K562 (cell line): ENCODE data around the gene C5orf22. TPM values are rescaled to one million over a fixed set of nuclear protein-coding genes. Genes with fewer than 3 reads are reported as not detected.

Source experiments
- ARID2 ChIP-seq: fragments of 450-650 bp; IDR thresholded peaks from 2 replicates; pipeline ENCODE4 v1.6.1; 2017; ENCODE audit warnings: antibody characterized with exemption, mild to moderate bottlenecking
- BACH1 ChIP-seq: fragments of 200-800 bp; sonication (Bioruptor generic); IDR thresholded peaks from 2 replicates; pipeline ENCODE4 v1.6.1; 2016; ENCODE audit warnings: missing genetic modification characterization, missing compliant biosample characterization
- DEAF1 ChIP-seq: fragments of 450-650 bp; formaldehyde crosslinking; IDR thresholded peaks from 2 replicates; pipeline ENCODE4 v1.4.0; 2020; ENCODE audit warnings: mild to moderate bottlenecking, moderate library complexity
- ELF1 ChIP-seq: fragments of 200-800 bp; sonication (Bioruptor generic); IDR thresholded peaks from 2 replicates; pipeline ENCODE4 v1.6.1; 2016; ENCODE audit warnings: missing genetic modification characterization, missing compliant biosample characterization
- ELK3 ChIP-seq: fragments of 450-650 bp; formaldehyde crosslinking; IDR thresholded peaks from 2 replicates; pipeline ENCODE4 v1.4.0; 2020; ENCODE audit warnings: mild to moderate bottlenecking
- HDAC3 ChIP-seq: fragments of 450-650 bp; IDR thresholded peaks from 2 replicates; pipeline ENCODE4 v1.6.1; 2018; ENCODE audit warnings: borderline replicate concordance, mild to moderate bottlenecking, moderate library complexity; ENCODE audit not compliant: partially characterized antibody
- HLTF ChIP-seq: fragments of 450-650 bp; IDR thresholded peaks from 2 replicates; pipeline ENCODE4 v1.6.1; 2016
- KAT7 ChIP-seq: sonication (generic); formaldehyde crosslinking; IDR thresholded peaks from 2 replicates; pipeline ENCODE4 v1.8.0; 2022; ENCODE audit warnings: missing genetic modification reagents, mild to moderate bottlenecking, borderline replicate concordance
- MECOM ChIP-seq: fragments of 250-450 bp; sonication (Bioruptor Pico); IDR thresholded peaks from 2 replicates; pipeline ENCODE4 v1.8.0; 2022; ENCODE audit warnings: inconsistent platforms
- MEF2D ChIP-seq: conservative IDR thresholded peaks from 2 replicates; pipeline ENCODE4 v1.6.1; 2016; ENCODE audit warnings: low read depth, missing genetic modification characterization, missing compliant biosample characterization
- NUFIP1 ChIP-seq: fragments of 450-650 bp; IDR thresholded peaks from 2 replicates; pipeline ENCODE4 v1.6.1; 2018; ENCODE audit not compliant: partially characterized antibody
- PHF21A ChIP-seq: fragments of 450-650 bp; IDR thresholded peaks from 2 replicates; pipeline ENCODE4 v1.6.1; 2017; ENCODE audit warnings: low read depth, borderline replicate concordance
- RUNX1 ChIP-seq: sonication (generic); IDR thresholded peaks from 2 replicates; pipeline ENCODE4 v1.6.1; 2016; ENCODE audit warnings: antibody characterized with exemption, low read depth
- TOE1 ChIP-seq, 2 experiments: fragments of 450-650 bp in 1 of 2; sonication (generic) in 1 of 2; formaldehyde crosslinking in 1 of 2; IDR thresholded peaks; 2 replicates each; pipeline versions ENCODE4 v1.7.1 to v1.8.0; 2016 to 2022; ENCODE audit warnings: borderline replicate concordance in 2 of 2, mild to moderate bottlenecking in 2 of 2, antibody characterized with exemption in 1 of 2, inconsistent platforms in 1 of 2, low read depth in 1 of 2, missing genetic modification reagents in 1 of 2, moderate library complexity in 1 of 2
- ZBTB34 ChIP-seq: fragments of 250-450 bp; sonication (Bioruptor Pico); IDR thresholded peaks from 2 replicates; pipeline ENCODE4 v1.8.0; 2021; ENCODE audit warnings: mild to moderate bottlenecking, moderate library complexity
- ZNF445 ChIP-seq: fragments of 250-450 bp; sonication (Bioruptor Pico); IDR thresholded peaks from 2 replicates; pipeline ENCODE4 v1.4.0; 2020; ENCODE audit warnings: low read depth, mild to moderate bottlenecking, moderate library complexity
- ZNF707 ChIP-seq: fragments of 250-450 bp; sonication (Bioruptor Pico); conservative IDR thresholded peaks from 2 replicates; pipeline ENCODE4 v1.8.0; 2022; ENCODE audit warnings: inconsistent platforms, mild to moderate bottlenecking, moderate library complexity
- polyA plus RNA-seq, 8 experiments: library from polyadenylated mRNA; depleted of rRNA in 4 of 8; stranded (reverse) in 5 of 8; unstranded in 3 of 8; fragments of >200 nt; fragmentation: Nextera tagmentation in 2 of 8; fragmentation: Illumina TruSeq in 1 of 8; extraction: Ambion mirVana in 2 of 8; extraction: Trizol in 1 of 8; gene quantifications; 2 replicates each; pipeline versions ENCODE4 v1.2.1 to v1.2.3, GENCODE V29; 2011 to 2014; ENCODE audit warnings: inconsistent platforms in 1 of 8, missing spikeins in 1 of 8
- total RNA-seq, 7 experiments: library from RNA; depleted of rRNA in 6 of 7; stranded (reverse); fragments of >200 nt in 6 of 7; fragmentation: Illumina TruSeq in 2 of 7; extraction: Trizol in 2 of 7; gene quantifications; 2 replicates each; pipeline versions ENCODE4 v1.2.1 to v1.2.3, GENCODE V29; 2011 to 2021; ENCODE audit warnings: low replicate concordance in 1 of 7
- TF ChIP-seq, protein P1 (sequence below): fragments of 450-650 bp; IDR thresholded peaks from 2 replicates; pipeline ENCODE4 v1.6.1; 2017; ENCODE audit warnings: mild to moderate bottlenecking, moderate library complexity
- TF ChIP-seq, protein P2 (sequence below): sonication (generic); formaldehyde crosslinking; IDR thresholded peaks from 2 replicates; pipeline ENCODE4 v1.8.0; 2023; ENCODE audit warnings: mild to moderate bottlenecking, missing genetic modification reagents

The C5orf22 gene
- total and polyA plus RNA-seq, 9 of the 15 experiments (the other 6 are each of a cell fraction or from before 2014, with no cell fraction given): 22.7 to 56.7 (median 39.3) TPM

- TF ChIP-seq MECOM (CRISPR knock-in tag): no peak
- TF ChIP-seq, protein P1, sequence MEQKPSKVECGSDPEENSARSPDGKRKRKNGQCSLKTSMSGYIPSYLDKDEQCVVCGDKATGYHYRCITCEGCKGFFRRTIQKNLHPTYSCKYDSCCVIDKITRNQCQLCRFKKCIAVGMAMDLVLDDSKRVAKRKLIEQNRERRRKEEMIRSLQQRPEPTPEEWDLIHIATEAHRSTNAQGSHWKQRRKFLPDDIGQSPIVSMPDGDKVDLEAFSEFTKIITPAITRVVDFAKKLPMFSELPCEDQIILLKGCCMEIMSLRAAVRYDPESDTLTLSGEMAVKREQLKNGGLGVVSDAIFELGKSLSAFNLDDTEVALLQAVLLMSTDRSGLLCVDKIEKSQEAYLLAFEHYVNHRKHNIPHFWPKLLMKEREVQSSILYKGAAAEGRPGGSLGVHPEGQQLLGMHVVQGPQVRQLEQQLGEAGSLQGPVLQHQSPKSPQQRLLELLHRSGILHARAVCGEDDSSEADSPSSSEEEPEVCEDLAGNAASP: no peak
- TF ChIP-seq, protein P2, sequence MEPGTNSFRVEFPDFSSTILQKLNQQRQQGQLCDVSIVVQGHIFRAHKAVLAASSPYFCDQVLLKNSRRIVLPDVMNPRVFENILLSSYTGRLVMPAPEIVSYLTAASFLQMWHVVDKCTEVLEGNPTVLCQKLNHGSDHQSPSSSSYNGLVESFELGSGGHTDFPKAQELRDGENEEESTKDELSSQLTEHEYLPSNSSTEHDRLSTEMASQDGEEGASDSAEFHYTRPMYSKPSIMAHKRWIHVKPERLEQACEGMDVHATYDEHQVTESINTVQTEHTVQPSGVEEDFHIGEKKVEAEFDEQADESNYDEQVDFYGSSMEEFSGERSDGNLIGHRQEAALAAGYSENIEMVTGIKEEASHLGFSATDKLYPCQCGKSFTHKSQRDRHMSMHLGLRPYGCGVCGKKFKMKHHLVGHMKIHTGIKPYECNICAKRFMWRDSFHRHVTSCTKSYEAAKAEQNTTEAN (CRISPR knock-in tag): no peak
- TF ChIP-seq BACH1 (tag): no peak
- TF ChIP-seq HDAC3: no peak
- TF ChIP-seq KAT7 (CRISPR knock-in tag): no peak; the same call in 1 of the 2 replicates
- no peak for TF ChIP-seq MEF2D (tag)
- TF ChIP-seq ZNF445 (CRISPR knock-in tag): no peak
- no peak for TF ChIP-seq ARID2
- TF ChIP-seq HLTF: peak; percentile 55; the same call in 1 of the 2 replicates
- TF ChIP-seq TOE1 (IDR thresholded peaks at IDR 0.05; ENCODE audit: borderline replicate concordance): no peak; the same call in 1 of the 2 replicates
- TF ChIP-seq TOE1 (CRISPR knock-in tag; IDR thresholded peaks at IDR 0.05; ENCODE audit: borderline replicate concordance, low read depth): no peak
- TF ChIP-seq NUFIP1: no peak
- TF ChIP-seq ZBTB34 (CRISPR knock-in tag): no peak
- 0 out of 2 replicates have a peak, but pooled peaks have one; percentile 23 for TF ChIP-seq ZNF707
- peak; percentile 86; the same call in 1 of the 2 replicates for TF ChIP-seq PHF21A
- peak; percentile 93 for TF ChIP-seq ELF1
- TF ChIP-seq ELK3 (CRISPR knock-in tag): 0 out of 2 replicates have a peak, but pooled peaks have one; percentile 34
- TF ChIP-seq DEAF1 (CRISPR knock-in tag): no peak
- no peak for TF ChIP-seq RUNX1
These were observed at the start of gene C5orf22, which contains the start of gene DROSHA (continued) for GRCh38 chr5:31531888-31532547.
